Chondrocyte (in vitro differentiated cells): ENCODE measurements around the gene SYNE1. TPM values are rescaled to one million over a fixed set of nuclear protein-coding genes. Genes with fewer than 3 reads are reported as not detected.
A peak's percentile ranks its signal among the peaks of the same experiment; 100 is the strongest.

Experiments used
- DNase-seq: peaks from one replicate; pipeline ENCODE4 v3.0.0; 2021; ENCODE audit warnings: mixed read lengths, low spot score
- H3K27ac Mint-ChIP-seq: one replicate; pipeline ENCODE4 v1.8.0; 2021; ENCODE audit warnings: mild to moderate bottlenecking, moderate library complexity, mixed read lengths; ENCODE audit not compliant: unreplicated experiment
- H3K27me3 Mint-ChIP-seq: 2 replicates; pipeline ENCODE4 v1.8.0; 2021; ENCODE audit warnings: low read depth, mixed read lengths
- H3K36me3 Mint-ChIP-seq: 2 replicates; pipeline ENCODE4 v1.8.0; 2021; ENCODE audit warnings: low read depth, mixed read lengths
- H3K4me1 Mint-ChIP-seq: 2 replicates; pipeline ENCODE4 v1.8.0; 2021; ENCODE audit warnings: low read depth, mild to moderate bottlenecking, mixed read lengths
- H3K4me3 Mint-ChIP-seq: one replicate; pipeline ENCODE4 v1.8.0; 2021; ENCODE audit warnings: mild to moderate bottlenecking, moderate library complexity, mixed read lengths; ENCODE audit not compliant: unreplicated experiment
- H3K9me3 Mint-ChIP-seq: 2 replicates; pipeline ENCODE4 v1.8.0; 2021; ENCODE audit warnings: low read depth, mixed read lengths
- total RNA-seq: library from RNA; stranded (reverse); gene quantifications from 3 replicates; pipeline ENCODE4 v1.2.1, GENCODE V29; 2021
- TF ChIP-seq, protein P1 (sequence below): fragments of 200-600 bp; sonication (generic); IDR thresholded peaks from 2 replicates; pipeline ENCODE4 v1.5.0; 2021; ENCODE audit warnings: antibody characterized with exemption, mild to moderate bottlenecking, moderate library complexity

The SYNE1 gene
- total RNA-seq, 1 donor from 2014 or later: 151 TPM

GRCh38 chr6:152441902-152442301 lies 195.3 kb downstream of the SYNE1 start:
- Mint-ChIP-seq H3K4me1 (no peaks in the 10 kb centered on the region), H3K9me3 (peaks cover 3% of the 10 kb centered on the region), H3K27ac (no peak overlapping the region), H3K4me3 (no peak overlapping the region), H3K36me3 (no peaks in the 10 kb centered on the region), H3K27me3 (no peaks in the 10 kb centered on the region)
- peak; percentile 38 for DNase-seq
- TF ChIP-seq, protein P1, sequence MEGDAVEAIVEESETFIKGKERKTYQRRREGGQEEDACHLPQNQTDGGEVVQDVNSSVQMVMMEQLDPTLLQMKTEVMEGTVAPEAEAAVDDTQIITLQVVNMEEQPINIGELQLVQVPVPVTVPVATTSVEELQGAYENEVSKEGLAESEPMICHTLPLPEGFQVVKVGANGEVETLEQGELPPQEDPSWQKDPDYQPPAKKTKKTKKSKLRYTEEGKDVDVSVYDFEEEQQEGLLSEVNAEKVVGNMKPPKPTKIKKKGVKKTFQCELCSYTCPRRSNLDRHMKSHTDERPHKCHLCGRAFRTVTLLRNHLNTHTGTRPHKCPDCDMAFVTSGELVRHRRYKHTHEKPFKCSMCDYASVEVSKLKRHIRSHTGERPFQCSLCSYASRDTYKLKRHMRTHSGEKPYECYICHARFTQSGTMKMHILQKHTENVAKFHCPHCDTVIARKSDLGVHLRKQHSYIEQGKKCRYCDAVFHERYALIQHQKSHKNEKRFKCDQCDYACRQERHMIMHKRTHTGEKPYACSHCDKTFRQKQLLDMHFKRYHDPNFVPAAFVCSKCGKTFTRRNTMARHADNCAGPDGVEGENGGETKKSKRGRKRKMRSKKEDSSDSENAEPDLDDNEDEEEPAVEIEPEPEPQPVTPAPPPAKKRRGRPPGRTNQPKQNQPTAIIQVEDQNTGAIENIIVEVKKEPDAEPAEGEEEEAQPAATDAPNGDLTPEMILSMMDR: no peak

DNA sequence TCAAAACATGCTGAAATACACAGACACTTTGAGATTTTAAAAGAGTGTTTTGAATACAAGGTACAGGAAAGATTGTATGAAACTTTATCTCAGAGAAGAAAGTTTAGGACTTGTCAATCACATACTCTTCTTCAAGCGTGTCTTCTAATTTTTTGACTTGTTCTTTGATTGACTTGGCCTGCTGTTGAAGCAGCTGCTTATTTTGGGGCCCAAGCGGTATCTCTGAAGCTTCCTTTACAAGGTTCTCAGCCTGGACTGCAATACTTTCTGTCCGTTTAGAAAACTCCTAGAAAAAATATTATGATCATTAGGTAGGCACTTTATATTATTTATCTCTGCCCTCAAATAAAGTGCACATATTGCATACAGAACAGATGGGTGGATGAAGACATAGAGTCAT lies 201.3 kb downstream of the SYNE1 start:
- Mint-ChIP-seq H3K27ac (no peak overlapping the region), H3K4me3 (no peak overlapping the region), H3K36me3 (no peaks in the 10 kb centered on the region), H3K4me1 (no peaks in the 10 kb centered on the region), H3K9me3 (peaks cover 3% of the 10 kb centered on the region), H3K27me3 (peaks cover 9% of the 10 kb centered on the region)
- TF ChIP-seq, protein P1: no peak
- DNase-seq: no peak

DNA sequence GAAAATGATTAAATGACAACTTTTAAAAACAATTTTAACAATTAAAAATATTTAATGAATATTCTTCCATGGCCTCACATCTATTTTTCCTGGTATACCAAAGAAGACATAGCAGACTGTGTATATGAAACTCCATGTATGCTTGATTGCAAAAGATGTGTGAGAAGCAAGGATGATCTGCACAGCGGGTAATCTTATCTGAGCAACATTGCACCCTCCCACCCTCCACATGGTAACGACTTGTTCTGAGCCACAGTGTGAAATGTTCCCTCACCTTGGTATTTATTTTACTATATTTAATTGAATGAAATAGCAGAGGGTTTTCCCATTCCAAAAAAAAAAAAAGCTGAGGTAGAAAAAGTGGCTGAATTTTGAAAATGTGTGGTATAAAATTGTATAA lies 204.4 kb downstream of the SYNE1 start:
- Mint-ChIP-seq H3K4me3 (no peak overlapping the region), H3K27me3 (peaks cover 10% of the 10 kb centered on the region), H3K9me3 (no peaks in the 10 kb centered on the region), H3K4me1 (peaks cover 7% of the 10 kb centered on the region), H3K27ac (no peak overlapping the region), H3K36me3 (no peaks in the 10 kb centered on the region)
- DNase-seq: no peak
- TF ChIP-seq, protein P1: no peak

DNA sequence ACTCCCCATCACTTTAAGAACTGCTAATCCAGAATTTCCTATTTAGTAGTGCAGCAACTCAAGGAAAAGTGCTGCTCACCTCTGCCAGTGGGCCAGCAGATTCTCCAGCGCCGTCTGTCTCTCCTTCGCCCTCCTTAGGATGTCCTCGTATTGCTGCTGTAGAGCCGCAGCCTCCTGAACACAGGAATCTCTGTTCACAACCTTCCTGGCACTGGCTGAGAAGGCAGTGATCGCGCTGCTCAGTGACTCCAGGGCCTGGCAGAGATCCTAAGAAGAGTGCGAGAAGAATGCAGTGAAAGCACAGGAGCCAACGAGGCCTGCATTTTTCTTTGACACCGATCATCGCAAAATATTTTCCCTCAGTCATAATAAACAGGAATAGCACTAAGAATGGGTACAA lies 209.0 kb downstream of the SYNE1 start:
- H3K4me3 Mint-ChIP-seq: no peak overlapping the region
- no peaks in the 10 kb centered on the region for H3K36me3 Mint-ChIP-seq
- H3K27ac Mint-ChIP-seq: no peak overlapping the region
- H3K4me1 Mint-ChIP-seq: peaks cover 7% of the 10 kb centered on the region
- H3K27me3 Mint-ChIP-seq: peaks cover 21% of the 10 kb centered on the region
- TF ChIP-seq, protein P1: no peak
- DNase-seq: no peak
- no peaks in the 10 kb centered on the region for H3K9me3 Mint-ChIP-seq

DNA sequence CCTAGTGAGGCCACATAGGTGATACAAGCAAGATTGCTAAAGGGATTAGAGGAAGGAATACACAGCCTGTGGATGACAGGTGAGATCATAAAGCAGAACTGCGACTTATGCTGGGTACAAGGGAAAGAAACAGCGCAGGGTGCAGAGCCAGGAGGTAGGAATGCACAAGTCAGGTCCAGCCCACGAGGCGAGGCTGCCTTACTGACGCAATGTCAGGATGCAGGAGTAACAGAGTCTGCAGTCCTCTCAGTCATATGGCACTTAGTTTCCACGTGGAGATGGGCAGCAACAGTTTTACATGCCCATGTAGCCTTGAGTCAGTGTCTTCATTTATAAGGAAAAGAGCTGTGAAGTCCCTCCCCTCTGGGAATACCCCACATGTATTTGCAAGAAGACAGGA lies 210.9 kb downstream of the SYNE1 start:
- H3K27me3 Mint-ChIP-seq: peaks cover 20% of the 10 kb centered on the region
- no peak for DNase-seq
- H3K27ac Mint-ChIP-seq: no peak overlapping the region
- no peaks in the 10 kb centered on the region for H3K9me3 Mint-ChIP-seq
- H3K4me1 Mint-ChIP-seq: peaks cover 7% of the 10 kb centered on the region
- H3K36me3 Mint-ChIP-seq: no peaks in the 10 kb centered on the region
- TF ChIP-seq, protein P1: no peak
- H3K4me3 Mint-ChIP-seq: no peak overlapping the region
